ENCODE data around the gene FOXL1.

The FOXL1 gene

DNA sequence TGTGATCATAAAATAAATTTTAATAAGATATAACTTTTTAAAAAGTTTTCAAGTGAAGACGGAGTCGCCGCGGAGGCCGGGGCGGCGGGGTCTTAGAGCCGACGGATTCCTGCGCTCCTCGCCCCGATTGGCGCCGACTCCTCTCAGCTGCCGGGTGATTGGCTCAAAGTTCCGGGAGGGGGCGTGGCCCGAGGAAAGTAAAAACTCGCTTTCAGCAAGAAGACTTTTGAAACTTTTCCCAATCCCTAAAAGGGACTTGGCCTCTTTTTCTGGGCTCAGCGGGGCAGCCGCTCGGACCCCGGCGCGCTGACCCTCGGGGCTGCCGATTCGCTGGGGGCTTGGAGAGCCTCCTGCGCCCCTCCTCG, 11.8 kb upstream of the FOXL1 start, which contains the start of gene FOXC2:
Gene FOXC2 (plus strand): TSS at position 229 of the 365 bp plus-strand sequence. CDS start 507 bp downstream, outside the sequence.
- H3K9me2 ChIP-seq (replicated peaks; ENCODE audit: control insufficient read depth, low read length): no peaks in the 10 kb centered on the region
- peaks cover 12% of the 10 kb centered on the region for H3K27me3 ChIP-seq (ENCODE audit: control insufficient read depth, low read length)
- no peak within 1 kb of the TSS for H3K4me2 ChIP-seq (ENCODE audit: low read length)
- peaks cover 12% of the 10 kb centered on the region for H3K4me1 ChIP-seq (ENCODE audit: control insufficient read depth, low read length)
- H3K4me3 ChIP-seq (ENCODE audit: low read length): no peak within 1 kb of the TSS
- no peaks in the 10 kb centered on the region for H3K9me3 ChIP-seq (ENCODE audit: control insufficient read depth, insufficient read depth, low read length)
- no peaks in the 10 kb centered on the region for H4K20me1 ChIP-seq (ENCODE audit: control insufficient read depth, insufficient read depth, low read depth, low read length)
- H3K79me2 ChIP-seq (ENCODE audit: control insufficient read depth, low read length): no peaks in the 10 kb centered on the region
- no peak for TF ChIP-seq EZH2phosphoT487 (IDR thresholded peaks at IDR 0.05; ENCODE audit: borderline replicate concordance, low read length)
- TF ChIP-seq CTCF (IDR thresholded peaks at IDR 0.05; ENCODE audit: low read depth, low read length, poor library complexity, severe bottlenecking): no peak
- H3F3A ChIP-seq (ENCODE audit: control insufficient read depth, insufficient read depth): no peaks in the 10 kb centered on the region
- H3K27ac ChIP-seq (ENCODE audit: low read depth, low read length): no peak within 1 kb of the TSS
- H3K36me3 ChIP-seq (ENCODE audit: control insufficient read depth, low read length): no peaks in the 10 kb centered on the region

GRCh38 chr16:86566966-86567700, 11.2 kb upstream of the FOXL1 start:
- Histone ChIP-seq H4K20me1 (ENCODE audit: control insufficient read depth, insufficient read depth, low read depth, low read length) (no peaks in the 10 kb centered on the region), H3F3A (ENCODE audit: control insufficient read depth, insufficient read depth) (no peaks in the 10 kb centered on the region), H3K36me3 (ENCODE audit: control insufficient read depth, low read length) (no peaks in the 10 kb centered on the region), H3K27ac (ENCODE audit: low read depth, low read length) (no peak overlapping the region), H3K4me3 (ENCODE audit: low read length) (no peak overlapping the region), H3K79me2 (ENCODE audit: control insufficient read depth, low read length) (no peaks in the 10 kb centered on the region), H3K4me1 (ENCODE audit: control insufficient read depth, low read length) (peaks cover 12% of the 10 kb centered on the region), H3K9me2 (replicated peaks; ENCODE audit: control insufficient read depth, low read length) (no peaks in the 10 kb centered on the region), H3K4me2 (ENCODE audit: low read length) (no peak overlapping the region), H3K9me3 (ENCODE audit: control insufficient read depth, insufficient read depth, low read length) (no peaks in the 10 kb centered on the region), H3K27me3 (ENCODE audit: control insufficient read depth, low read length) (peaks cover 12% of the 10 kb centered on the region)
- no peak for TF ChIP-seq EZH2phosphoT487 (IDR thresholded peaks at IDR 0.05; ENCODE audit: borderline replicate concordance, low read length)

DNA sequence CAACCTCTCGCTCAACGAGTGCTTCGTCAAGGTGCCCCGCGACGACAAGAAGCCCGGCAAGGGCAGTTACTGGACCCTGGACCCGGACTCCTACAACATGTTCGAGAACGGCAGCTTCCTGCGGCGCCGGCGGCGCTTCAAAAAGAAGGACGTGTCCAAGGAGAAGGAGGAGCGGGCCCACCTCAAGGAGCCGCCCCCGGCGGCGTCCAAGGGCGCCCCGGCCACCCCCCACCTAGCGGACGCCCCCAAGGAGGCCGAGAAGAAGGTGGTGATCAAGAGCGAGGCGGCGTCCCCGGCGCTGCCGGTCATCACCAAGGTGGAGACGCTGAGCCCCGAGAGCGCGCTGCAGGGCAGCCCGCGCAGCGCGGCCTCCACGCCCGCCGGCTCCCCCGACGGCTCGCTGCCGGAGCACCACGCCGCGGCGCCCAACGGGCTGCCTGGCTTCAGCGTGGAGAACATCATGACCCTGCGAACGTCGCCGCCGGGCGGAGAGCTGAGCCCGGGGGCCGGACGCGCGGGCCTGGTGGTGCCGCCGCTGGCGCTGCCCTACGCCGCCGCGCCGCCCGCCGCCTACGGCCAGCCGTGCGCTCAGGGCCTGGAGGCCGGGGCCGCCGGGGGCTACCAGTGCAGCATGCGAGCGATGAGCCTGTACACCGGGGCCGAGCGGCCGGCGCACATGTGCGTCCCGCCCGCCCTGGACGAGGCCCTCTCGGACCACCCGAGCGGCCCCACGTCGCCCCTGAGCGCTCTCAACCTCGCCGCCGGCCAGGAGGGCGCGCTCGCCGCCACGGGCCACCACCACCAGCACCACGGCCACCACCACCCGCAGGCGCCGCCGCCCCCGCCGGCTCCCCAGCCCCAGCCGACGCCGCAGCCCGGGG, 10.4 kb upstream of the FOXL1 start:
- Histone ChIP-seq H3K27me3 (ENCODE audit: control insufficient read depth, low read length) (peaks cover 12% of the 10 kb centered on the region), H3K9me2 (replicated peaks; ENCODE audit: control insufficient read depth, low read length) (no peaks in the 10 kb centered on the region), H3F3A (ENCODE audit: control insufficient read depth, insufficient read depth) (no peaks in the 10 kb centered on the region), H3K9me3 (ENCODE audit: control insufficient read depth, insufficient read depth, low read length) (no peaks in the 10 kb centered on the region), H4K20me1 (ENCODE audit: control insufficient read depth, insufficient read depth, low read depth, low read length) (no peaks in the 10 kb centered on the region), H3K27ac (ENCODE audit: low read depth, low read length) (no peak overlapping the region), H3K4me2 (ENCODE audit: low read length) (no peak overlapping the region), H3K4me1 (ENCODE audit: control insufficient read depth, low read length) (peaks cover 12% of the 10 kb centered on the region), H3K79me2 (ENCODE audit: control insufficient read depth, low read length) (no peaks in the 10 kb centered on the region), H3K36me3 (ENCODE audit: control insufficient read depth, low read length) (no peaks in the 10 kb centered on the region), H3K4me3 (ENCODE audit: low read length) (no peak overlapping the region)
- TF ChIP-seq CTCF (IDR thresholded peaks at IDR 0.05; ENCODE audit: low read depth, low read length, poor library complexity, severe bottlenecking) (no peak), EZH2phosphoT487 (IDR thresholded peaks at IDR 0.05; ENCODE audit: borderline replicate concordance, low read length) (no peak)
